Activated naive CD4-positive, alpha-beta T cell treated with anti-CD3 and anti-CD28 coated beads, Interleukin-2, amount 50 U/mL, for 16 hours (primary cell): ENCODE measurements around the gene FNIP1.
"Not testable (repeated sequence)": the region's sequence is repeated elsewhere in the genome, so short reads cannot be mapped to it uniquely, and the experiment has no call there.

Experiments used
- DNase-seq: peaks from one replicate; pipeline ENCODE4 v3.0.0-alpha.2; 2020

Gene FNIP1

DNA sequence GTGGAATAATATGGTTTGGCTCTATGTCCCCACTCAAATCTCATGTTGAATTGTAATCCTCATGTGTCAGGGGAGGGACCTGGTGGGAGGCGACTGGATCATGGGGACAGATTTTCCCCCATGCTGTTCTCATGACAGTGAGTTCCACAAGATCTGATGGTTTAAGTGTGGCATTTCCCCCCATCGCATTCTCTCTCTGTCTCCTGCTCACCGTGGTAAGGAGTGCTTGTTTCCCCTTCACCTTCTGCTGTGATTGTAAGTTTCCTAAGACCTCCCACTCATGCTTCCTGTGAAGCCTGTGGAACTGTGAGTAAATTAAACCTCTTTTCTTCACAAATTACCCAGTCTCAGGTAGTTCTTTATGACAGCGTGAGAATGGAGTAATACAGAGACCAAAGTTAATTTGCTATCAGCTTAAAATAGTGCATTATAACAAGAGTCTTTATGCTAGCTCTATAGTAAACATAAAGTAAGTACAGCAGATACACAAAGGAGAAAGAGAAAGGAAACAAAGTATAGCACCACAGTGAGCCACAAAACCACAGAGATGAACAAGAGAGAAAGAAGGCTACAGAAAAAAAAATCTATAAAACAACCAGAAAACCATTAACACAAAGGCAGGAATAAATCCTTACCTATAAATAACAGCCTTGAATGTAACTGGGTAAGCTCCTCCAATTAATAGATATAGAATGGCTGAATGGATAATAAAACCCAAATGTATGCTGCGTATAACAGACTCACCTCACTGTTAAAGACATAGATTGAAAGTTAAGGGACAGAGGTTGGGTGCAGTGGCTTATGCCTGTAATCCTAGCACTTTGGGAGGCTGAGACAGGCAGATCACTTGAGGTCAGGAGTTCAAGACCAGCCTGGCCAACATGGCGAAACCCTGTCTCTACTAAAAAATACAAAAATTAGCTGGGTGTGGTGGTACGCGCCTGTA is 201.5 kb downstream of the FNIP1 start:
- no peak for DNase-seq

DNA sequence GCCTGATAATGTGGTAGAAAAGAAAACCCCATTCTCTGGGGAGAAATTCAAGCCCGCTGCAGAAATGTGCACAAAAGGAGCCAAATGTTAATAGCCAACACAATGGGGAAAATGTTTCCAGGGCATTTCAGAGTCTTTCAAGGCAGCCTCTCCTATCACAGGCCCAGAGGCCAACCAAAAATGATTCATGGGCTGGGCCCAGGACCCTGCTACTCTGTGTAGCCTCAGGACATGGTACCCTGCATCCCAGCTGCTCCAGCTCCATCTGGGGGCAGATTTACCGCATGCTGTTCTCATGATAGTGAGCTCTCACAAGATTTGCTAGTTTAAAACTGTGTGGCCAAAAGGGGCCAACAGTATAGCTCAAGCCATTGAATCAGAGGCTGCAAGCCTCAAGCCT is 202.9 kb downstream of the FNIP1 start:
- DNase-seq = no peak

DNA sequence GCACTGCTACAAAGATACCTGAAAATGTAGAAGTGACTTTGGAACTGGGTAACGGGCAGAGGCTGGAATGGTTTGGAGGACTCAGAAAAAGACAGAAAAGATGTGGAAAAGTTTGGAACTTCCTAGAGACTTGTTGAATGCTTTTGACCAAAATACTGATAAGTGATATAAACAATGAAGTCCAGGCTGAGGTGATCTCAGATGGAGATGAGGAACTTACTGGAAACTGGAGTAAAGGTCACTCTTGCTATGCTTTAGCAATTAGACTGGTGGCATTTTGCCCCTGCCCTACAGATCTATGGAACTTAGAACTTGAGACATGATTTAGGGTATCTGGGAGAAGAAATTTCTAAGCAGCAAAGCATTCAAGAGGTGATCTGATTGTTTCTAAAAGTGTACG is 203.4 kb downstream of the FNIP1 start:
- DNase-seq = not testable (repeated sequence)
